ENCODE data around the gene CACNA1C. TPM values are rescaled to one million over a fixed set of nuclear protein-coding genes. Genes with fewer than 3 reads are reported as not detected.

CACNA1C gene
- total and polyA plus RNA-seq, 10 of the 15 experiments (the other 5 are each of a cell fraction or from before 2014, with no cell fraction given) = under 0.01 to 0.15 (median 0.09) TPM; not detected in 5

DNA sequence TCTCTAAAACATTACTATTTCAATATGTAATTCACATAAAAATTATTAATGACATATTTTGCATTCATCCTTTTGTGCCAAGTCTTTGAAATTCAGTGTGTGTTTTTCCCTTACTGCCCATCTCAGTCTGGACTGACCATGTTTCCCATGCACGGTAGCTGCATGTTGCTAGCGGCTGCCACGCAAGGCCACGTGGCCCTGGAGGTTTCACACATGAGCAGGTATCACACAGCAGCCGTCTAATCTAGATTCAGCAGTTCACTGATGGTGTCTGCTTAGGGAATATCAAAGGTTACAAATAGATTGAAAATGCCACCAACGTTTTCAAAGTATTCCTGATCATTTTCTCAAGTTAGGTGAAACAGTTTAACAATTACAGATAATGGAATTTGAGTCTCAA lies 507.1 kb downstream of the CACNA1C start:
- ChIA-PET POLR2A (no interaction called here), CTCF (interaction anchor here (1.2 kb wide), 1 partner anchor 23 kb away, joined by 3 read pairs; no protein-coding TSS in a partner anchor), SMC1A (ENCODE audit: uncharacterized antibody, unreplicated experiment) (interaction anchor here (1.2 kb wide), 1 partner anchor 23 kb away, joined by 3 read pairs; no protein-coding TSS in a partner anchor), RAD21 (ENCODE audit: unreplicated experiment) (no interaction called here)
- Histone ChIP-seq H3K79me2 (ENCODE audit: control insufficient read depth, insufficient read depth, low read length) (no peaks in the 10 kb centered on the region), H4K20me1 (ENCODE audit: control insufficient read depth, insufficient read depth) (no peaks in the 10 kb centered on the region), H3K36me3 (ENCODE audit: control insufficient read depth in 2 of 2, insufficient read depth in 2 of 2, low read length in 1 of 2) (no peaks in the 10 kb centered on the region), H3K9ac (ENCODE audit: control insufficient read depth, insufficient read depth, low read length) (no peak overlapping the region), H3K9me3 (replicated peaks; ENCODE audit: control insufficient read depth, insufficient read depth, low read length) (no peaks in the 10 kb centered on the region), H2AFZ (ENCODE audit: control insufficient read depth, low read depth, low read length) (no peak overlapping the region), H3K4me1 (ENCODE audit: control insufficient read depth, insufficient read depth, low read length) (no peaks in the 10 kb centered on the region), H3K27ac (ENCODE audit: control insufficient read depth, insufficient read depth) (no peak overlapping the region), H3K4me3 (no peak overlapping the region), H3K4me2 (ENCODE audit: control insufficient read depth, insufficient read depth) (no peak overlapping the region), H3K27me3 (replicated peaks in 1 of 2; ENCODE audit: control insufficient read depth in 2 of 2, insufficient read depth in 2 of 2, low read length in 1 of 2) (peaks cover 5 to 6% of the 10 kb centered on the region in 2 experiments; a peak in 3 of 4 replicates)
- FAIRE-seq (no peak), ATAC-seq (0 out of 3 replicates have a peak, but pooled peaks have one; percentile 25), DNase-seq (ENCODE audit: low read depth, low spot score) (no peak)
- WGBS (ENCODE audit: insufficient coverage, insufficient replicate concordance, low lambda C conversion rate, missing lambda C conversion rate) = 34% methylated on average over 6 of the region's 6 CpGs
- TF ChIP-seq, protein P1, sequence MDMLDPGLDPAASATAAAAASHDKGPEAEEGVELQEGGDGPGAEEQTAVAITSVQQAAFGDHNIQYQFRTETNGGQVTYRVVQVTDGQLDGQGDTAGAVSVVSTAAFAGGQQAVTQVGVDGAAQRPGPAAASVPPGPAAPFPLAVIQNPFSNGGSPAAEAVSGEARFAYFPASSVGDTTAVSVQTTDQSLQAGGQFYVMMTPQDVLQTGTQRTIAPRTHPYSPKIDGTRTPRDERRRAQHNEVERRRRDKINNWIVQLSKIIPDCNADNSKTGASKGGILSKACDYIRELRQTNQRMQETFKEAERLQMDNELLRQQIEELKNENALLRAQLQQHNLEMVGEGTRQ (IDR thresholded peaks at IDR 0.05; ENCODE audit: borderline replicate concordance, low read depth, low read length) = peak; percentile 9; the same call in 1 of the 2 replicates
- TF ChIP-seq NR2C2 (IDR thresholded peaks at IDR 0.05; ENCODE audit: borderline replicate concordance, control insufficient read depth, insufficient read length, low read depth) (no peak), RAD51 (IDR thresholded peaks at IDR 0.05) (peak; percentile 44; the same call in 1 of the 2 replicates)
- TF ChIP-seq, protein P2, sequence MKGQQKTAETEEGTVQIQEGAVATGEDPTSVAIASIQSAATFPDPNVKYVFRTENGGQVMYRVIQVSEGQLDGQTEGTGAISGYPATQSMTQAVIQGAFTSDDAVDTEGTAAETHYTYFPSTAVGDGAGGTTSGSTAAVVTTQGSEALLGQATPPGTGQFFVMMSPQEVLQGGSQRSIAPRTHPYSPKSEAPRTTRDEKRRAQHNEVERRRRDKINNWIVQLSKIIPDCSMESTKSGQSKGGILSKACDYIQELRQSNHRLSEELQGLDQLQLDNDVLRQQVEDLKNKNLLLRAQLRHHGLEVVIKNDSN (IDR thresholded peaks at IDR 0.05; ENCODE audit: borderline replicate concordance, extremely low read length, insufficient read depth, low read depth, low read length) = peak; percentile 56
- intact Hi-C loops (cut with micrococcal nuclease; ENCODE audit: unreplicated experiment) = no loop called here
- BruUV-seq (replicated peaks) = no TSS peak
- in situ Hi-C loops (cut with MboI) = no loop called here

DNA sequence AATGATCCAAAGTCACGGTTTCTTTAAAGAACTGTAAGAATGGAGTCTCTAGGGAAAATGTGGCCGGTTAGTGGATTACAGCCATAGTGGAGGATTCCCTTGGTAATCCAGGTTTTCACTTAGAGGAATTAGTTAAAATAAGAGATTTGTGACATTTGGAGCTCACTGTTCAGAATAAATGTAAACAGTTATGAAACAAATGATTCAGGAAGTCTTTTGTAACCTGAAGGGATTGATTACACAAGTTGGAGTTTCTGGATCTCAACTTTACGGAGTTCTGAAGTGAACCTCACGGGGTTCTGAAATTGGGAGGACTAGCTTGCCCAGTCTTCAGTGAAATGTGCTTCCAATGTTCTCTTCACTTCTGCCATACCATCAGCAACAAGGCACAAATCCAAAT lies 507.6 kb downstream of the CACNA1C start:
- no peaks in the 10 kb centered on the region for H3K79me2 ChIP-seq (ENCODE audit: control insufficient read depth, insufficient read depth, low read length)
- H3K27ac ChIP-seq (ENCODE audit: control insufficient read depth, insufficient read depth) = no peak overlapping the region
- ChIA-PET CTCF (no interaction called here), RAD21 (ENCODE audit: unreplicated experiment) (no interaction called here), SMC1A (ENCODE audit: uncharacterized antibody, unreplicated experiment) (no interaction called here), POLR2A (no interaction called here)
- peaks cover 5 to 6% of the 10 kb centered on the region in 2 experiments; a peak in 3 of 4 replicates for H3K27me3 ChIP-seq (replicated peaks in 1 of 2; ENCODE audit: control insufficient read depth in 2 of 2, insufficient read depth in 2 of 2, low read length in 1 of 2)
- FAIRE-seq (no peak), DNase-seq (ENCODE audit: low read depth, low spot score) (no peak), ATAC-seq (no peak)
- WGBS (ENCODE audit: insufficient coverage, insufficient replicate concordance, low lambda C conversion rate, missing lambda C conversion rate) = 41% methylated on average over 4 of the region's 4 CpGs
- no TSS peak for BruUV-seq (replicated peaks)
- H3K9me3 ChIP-seq (replicated peaks; ENCODE audit: control insufficient read depth, insufficient read depth, low read length) = no peaks in the 10 kb centered on the region
- H3K36me3 ChIP-seq (ENCODE audit: control insufficient read depth in 2 of 2, insufficient read depth in 2 of 2, low read length in 1 of 2) = no peaks in the 10 kb centered on the region
- H3K4me3 ChIP-seq = no peak overlapping the region
- H2AFZ ChIP-seq (ENCODE audit: control insufficient read depth, low read depth, low read length) = no peak overlapping the region
- intact Hi-C loops (cut with micrococcal nuclease; ENCODE audit: unreplicated experiment) = no loop called here
- no peaks in the 10 kb centered on the region for H3K4me1 ChIP-seq (ENCODE audit: control insufficient read depth, insufficient read depth, low read length)
- in situ Hi-C loops (cut with MboI) = no loop called here
- H4K20me1 ChIP-seq (ENCODE audit: control insufficient read depth, insufficient read depth) = no peaks in the 10 kb centered on the region
- no peak overlapping the region for H3K9ac ChIP-seq (ENCODE audit: control insufficient read depth, insufficient read depth, low read length)
- no peak overlapping the region for H3K4me2 ChIP-seq (ENCODE audit: control insufficient read depth, insufficient read depth)
- TF ChIP-seq, protein P3, sequence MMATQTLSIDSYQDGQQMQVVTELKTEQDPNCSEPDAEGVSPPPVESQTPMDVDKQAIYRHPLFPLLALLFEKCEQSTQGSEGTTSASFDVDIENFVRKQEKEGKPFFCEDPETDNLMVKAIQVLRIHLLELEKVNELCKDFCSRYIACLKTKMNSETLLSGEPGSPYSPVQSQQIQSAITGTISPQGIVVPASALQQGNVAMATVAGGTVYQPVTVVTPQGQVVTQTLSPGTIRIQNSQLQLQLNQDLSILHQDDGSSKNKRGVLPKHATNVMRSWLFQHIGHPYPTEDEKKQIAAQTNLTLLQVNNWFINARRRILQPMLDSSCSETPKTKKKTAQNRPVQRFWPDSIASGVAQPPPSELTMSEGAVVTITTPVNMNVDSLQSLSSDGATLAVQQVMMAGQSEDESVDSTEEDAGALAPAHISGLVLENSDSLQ (IDR thresholded peaks at IDR 0.05) = no peak
- TF ChIP-seq GATAD2B (conservative IDR thresholded peaks at IDR 0.05; ENCODE audit: low read depth) = no peak
- no peak for TF ChIP-seq ZZZ3 (IDR thresholded peaks at IDR 0.05; ENCODE audit: control insufficient read depth, insufficient read length, low read depth)
- TF ChIP-seq, protein P4, sequence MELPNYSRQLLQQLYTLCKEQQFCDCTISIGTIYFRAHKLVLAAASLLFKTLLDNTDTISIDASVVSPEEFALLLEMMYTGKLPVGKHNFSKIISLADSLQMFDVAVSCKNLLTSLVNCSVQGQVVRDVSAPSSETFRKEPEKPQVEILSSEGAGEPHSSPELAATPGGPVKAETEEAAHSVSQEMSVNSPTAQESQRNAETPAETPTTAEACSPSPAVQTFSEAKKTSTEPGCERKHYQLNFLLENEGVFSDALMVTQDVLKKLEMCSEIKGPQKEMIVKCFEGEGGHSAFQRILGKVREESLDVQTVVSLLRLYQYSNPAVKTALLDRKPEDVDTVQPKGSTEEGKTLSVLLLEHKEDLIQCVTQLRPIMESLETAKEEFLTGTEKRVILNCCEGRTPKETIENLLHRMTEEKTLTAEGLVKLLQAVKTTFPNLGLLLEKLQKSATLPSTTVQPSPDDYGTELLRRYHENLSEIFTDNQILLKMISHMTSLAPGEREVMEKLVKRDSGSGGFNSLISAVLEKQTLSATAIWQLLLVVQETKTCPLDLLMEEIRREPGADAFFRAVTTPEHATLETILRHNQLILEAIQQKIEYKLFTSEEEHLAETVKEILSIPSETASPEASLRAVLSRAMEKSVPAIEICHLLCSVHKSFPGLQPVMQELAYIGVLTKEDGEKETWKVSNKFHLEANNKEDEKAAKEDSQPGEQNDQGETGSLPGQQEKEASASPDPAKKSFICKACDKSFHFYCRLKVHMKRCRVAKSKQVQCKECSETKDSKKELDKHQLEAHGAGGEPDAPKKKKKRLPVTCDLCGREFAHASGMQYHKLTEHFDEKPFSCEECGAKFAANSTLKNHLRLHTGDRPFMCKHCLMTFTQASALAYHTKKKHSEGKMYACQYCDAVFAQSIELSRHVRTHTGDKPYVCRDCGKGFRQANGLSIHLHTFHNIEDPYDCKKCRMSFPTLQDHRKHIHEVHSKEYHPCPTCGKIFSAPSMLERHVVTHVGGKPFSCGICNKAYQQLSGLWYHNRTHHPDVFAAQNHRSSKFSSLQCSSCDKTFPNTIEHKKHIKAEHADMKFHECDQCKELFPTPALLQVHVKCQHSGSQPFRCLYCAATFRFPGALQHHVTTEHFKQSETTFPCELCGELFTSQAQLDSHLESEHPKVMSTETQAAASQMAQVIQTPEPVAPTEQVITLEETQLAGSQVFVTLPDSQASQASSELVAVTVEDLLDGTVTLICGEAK (IDR thresholded peaks at IDR 0.05; ENCODE audit: borderline replicate concordance) = no peak
- no peak for TF ChIP-seq BRCA1 (IDR thresholded peaks at IDR 0.05; ENCODE audit: low read depth, low read length)
- no peak for TF ChIP-seq EED (IDR thresholded peaks at IDR 0.05; ENCODE audit: low read depth)

All from GM12878 (cell line).